Heart right ventricle (tissue), 16 donors: ENCODE results near the gene FRAS1. TPM values are rescaled to one million over a fixed set of nuclear protein-coding genes. Genes with fewer than 3 reads are reported as not detected.

Experiments
- ATAC-seq, 8 donors: fragments of 200-7000 bp; cut with Tn5 transposase; one replicate each; pipeline ENCODE4 v1.9.1; 2020; ENCODE audit warnings: mild to moderate bottlenecking in 8 of 8, moderate library complexity in 8 of 8, moderate number of reproducible peaks in 1 of 8
- DNase-seq, 2 donors: peaks; one replicate each; pipeline ENCODE4 v3.0.0-alpha.2; 2020
- H3K27ac ChIP-seq, 10 donors: fragments of 200-600 bp; sonication (generic) in 2 of 10; one replicate each; pipeline versions ENCODE4 v1.5.0 to v1.8.0; 2020 to 2022; ENCODE audit warnings: mild to moderate bottlenecking in 3 of 10
- H3K27me3 ChIP-seq, 7 donors: fragments of 200-600 bp; one replicate each; pipeline ENCODE4 v1.8.0; 2021 to 2022; ENCODE audit warnings: mild to moderate bottlenecking in 2 of 7
- H3K36me3 ChIP-seq, 9 donors: fragments of 200-600 bp; sonication (generic) in 1 of 9; one replicate each; pipeline versions ENCODE4 v1.5.0 to v1.8.0; 2020 to 2022; ENCODE audit warnings: mild to moderate bottlenecking in 2 of 9
- H3K4me1 ChIP-seq, 9 donors: fragments of 200-600 bp; sonication (generic) in 1 of 9; one replicate each; pipeline versions ENCODE4 v1.5.0 to v1.8.0; 2020 to 2022; ENCODE audit warnings: mild to moderate bottlenecking in 4 of 9
- H3K4me3 ChIP-seq, 10 donors: fragments of 200-600 bp; sonication (generic) in 2 of 10; one replicate each; pipeline versions ENCODE4 v1.5.0 to v1.8.0; 2020 to 2022; ENCODE audit warnings: mild to moderate bottlenecking in 7 of 10, moderate library complexity in 2 of 10
- H3K9me3 ChIP-seq, 11 donors: fragments of 200-600 bp in 10 of 11; sonication (generic) in 2 of 11; one replicate each; pipeline versions ENCODE4 v1.5.0 to v1.8.0; 2013 to 2022; ENCODE audit warnings: mild to moderate bottlenecking in 2 of 11, control low read depth in 1 of 11, moderate library complexity in 1 of 11
- WGBS, 2 donors: extraction: QIAGEN DNeasy Blood & Tissue Kit; methylation state at CpG; one replicate each; pipeline ENCODE4 v1.1.7; 2013; ENCODE audit warnings: inconsistent platforms in 1 of 2; 5-methylcytosine and 5-hydroxymethylcytosine counted together
- intact Hi-C, 10 donors: fragments of 100-400 bp; cut with DNase I; formaldehyde crosslinking; loops; one replicate each; pipeline versions ENCODE4 v1.11.1 to v1.14.2; 2022
- polyA plus RNA-seq, 2 donors: library from polyadenylated mRNA; stranded (reverse); fragments of 200-250 nt; gene quantifications; one replicate each; pipeline ENCODE4 v1.2.3, GENCODE V29; 2013
- total RNA-seq, 10 donors: library from RNA; stranded (reverse); fragmentation: NEBNext Ultra II Directional in 3 of 10; extraction: Animal tissue kit (Norgen Biotek cat#: 25700) in 3 of 10; gene quantifications; one replicate each; pipeline versions ENCODE4 v1.2.1 to v1.2.4, GENCODE V29; 2021 to 2023
- TF ChIP-seq, protein P1 (sequence below), 9 donors: fragments of 200-600 bp; sonication (generic) in 2 of 9; IDR thresholded peaks; one replicate each; pipeline versions ENCODE4 v1.5.0 to v1.8.0; 2021 to 2022; ENCODE audit warnings: antibody characterized with exemption in 9 of 9, mild to moderate bottlenecking in 5 of 9, moderate library complexity in 1 of 9
- donor health status: Arrhythmogenic right ventricular cardiomyopathy.
- donor health status: ischemic (EF 13 %, LVEDD 7.1; RV severe dilation, severe dysfunction).
- donor health status: healthy with polysubstance abuse.
- donor health status: DM: no; HTN: yes; CAD: no.
- donor health status: DM: no; HTN: no; CAD: no.
- donor health status: ischemic (EF 25% LVEDD 6.9; RV normal size, moderate dysfunction).
- donor health status: ischemic (EF 25% LVEDD 5.7; RV mildly dilated, moderate dysfunction).
- donor health status: healthy.
- donor health status: DM: yes; HTN: yes; CAD: no.
- donor health status: Ischemic cardiomyopathy.
- donor health status: ischemic (EF 35%, LVEDD 5.7; RV mildly dilated, moderate dysfunction).
- donor health status: nonischemic (EF 11% LVEDD 7.7; RV severe dilation, severe dysfunction).
- donor health status: DM: yes; HTN: yes; CAD: no.
- donor health status: PGD.
- donor health status: ischemic (EF 29% LVEDD 5.4; RV normal size, mild dysfunction).
- donor health status: nonischemic (EF 23%, LVEDD 6.1; RV moderate dilation, normal function).

Gene FRAS1
- total and polyA plus RNA-seq, 12 donors = 0.93 to 6.2 (median 3.1) TPM

DNA sequence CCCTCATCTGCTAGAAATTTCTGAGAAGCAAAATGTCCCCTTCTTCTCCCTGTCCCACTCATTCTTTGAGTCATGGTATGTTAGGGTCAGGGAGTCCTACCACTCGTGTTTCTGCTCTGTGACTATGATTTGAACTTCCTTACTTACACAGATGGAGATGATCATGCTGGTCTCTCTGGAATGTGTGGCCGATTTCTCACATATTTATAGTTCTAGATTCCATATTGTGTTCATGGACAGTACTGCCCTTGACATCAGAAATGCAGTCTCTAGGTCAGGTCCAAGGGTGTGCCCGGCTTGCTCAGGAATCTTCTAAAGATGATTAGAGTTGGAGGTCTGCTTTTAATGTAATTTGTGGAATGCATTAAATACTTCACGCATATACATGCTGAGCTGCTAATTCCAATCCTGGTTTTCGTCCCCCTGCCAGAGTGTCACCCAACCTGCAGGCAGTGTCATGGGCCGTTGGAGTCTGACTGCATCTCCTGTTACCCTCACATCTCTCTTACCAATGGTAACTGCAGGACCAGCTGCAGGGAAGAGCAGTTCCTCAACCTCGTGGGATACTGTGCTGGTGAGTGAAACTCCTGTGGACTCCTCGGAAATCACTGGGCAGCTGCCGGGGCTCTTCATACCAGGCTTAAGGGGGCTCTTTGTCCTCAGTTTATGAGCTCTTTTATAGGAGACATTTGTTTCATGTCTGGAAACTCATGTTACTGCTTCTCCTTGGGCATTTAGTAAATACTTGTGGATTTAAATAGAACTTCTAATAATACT lies 280.3 kb downstream of the FRAS1 start:
- intact Hi-C loops = no loop called here
- DNase-seq = no peak
- H3K36me3 ChIP-seq = no peaks in the 10 kb centered on the region
- no peak overlapping the region for H3K4me3 ChIP-seq
- H3K27ac ChIP-seq = no peak overlapping the region
- WGBS, 2 donors = 84 to 88% methylated on average over 9 of the region's 9 CpGs
- H3K27me3 ChIP-seq = no peaks in the 10 kb centered on the region
- H3K4me1 ChIP-seq = peaks cover 0 to 15% (median 3%) of the 10 kb centered on the region in 9 donors
- TF ChIP-seq, protein P1, sequence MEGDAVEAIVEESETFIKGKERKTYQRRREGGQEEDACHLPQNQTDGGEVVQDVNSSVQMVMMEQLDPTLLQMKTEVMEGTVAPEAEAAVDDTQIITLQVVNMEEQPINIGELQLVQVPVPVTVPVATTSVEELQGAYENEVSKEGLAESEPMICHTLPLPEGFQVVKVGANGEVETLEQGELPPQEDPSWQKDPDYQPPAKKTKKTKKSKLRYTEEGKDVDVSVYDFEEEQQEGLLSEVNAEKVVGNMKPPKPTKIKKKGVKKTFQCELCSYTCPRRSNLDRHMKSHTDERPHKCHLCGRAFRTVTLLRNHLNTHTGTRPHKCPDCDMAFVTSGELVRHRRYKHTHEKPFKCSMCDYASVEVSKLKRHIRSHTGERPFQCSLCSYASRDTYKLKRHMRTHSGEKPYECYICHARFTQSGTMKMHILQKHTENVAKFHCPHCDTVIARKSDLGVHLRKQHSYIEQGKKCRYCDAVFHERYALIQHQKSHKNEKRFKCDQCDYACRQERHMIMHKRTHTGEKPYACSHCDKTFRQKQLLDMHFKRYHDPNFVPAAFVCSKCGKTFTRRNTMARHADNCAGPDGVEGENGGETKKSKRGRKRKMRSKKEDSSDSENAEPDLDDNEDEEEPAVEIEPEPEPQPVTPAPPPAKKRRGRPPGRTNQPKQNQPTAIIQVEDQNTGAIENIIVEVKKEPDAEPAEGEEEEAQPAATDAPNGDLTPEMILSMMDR (IDR thresholded peaks at IDR 0.05) = no peak
- ATAC-seq = no peak
- no peaks in the 10 kb centered on the region for H3K9me3 ChIP-seq

DNA sequence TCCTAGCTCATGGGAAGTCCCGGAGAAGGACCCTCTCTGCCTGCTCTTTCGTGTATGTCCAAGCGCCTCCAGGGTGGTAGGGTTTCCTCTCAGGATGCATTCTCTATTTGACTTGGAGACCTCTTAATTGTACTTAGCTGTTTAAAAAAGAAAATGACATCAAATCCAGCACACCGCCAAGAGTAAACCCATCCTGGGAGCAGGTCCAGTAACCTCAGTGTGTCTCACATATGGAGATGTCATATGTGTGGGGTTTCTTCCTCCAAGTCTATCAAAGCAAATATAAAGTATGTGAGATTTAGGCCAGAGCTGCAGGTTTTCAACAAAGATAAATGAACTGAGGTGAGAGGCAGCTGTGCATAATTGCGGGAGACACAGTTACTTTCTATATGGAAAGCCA lies 285.0 kb downstream of the FRAS1 start:
- ATAC-seq = no peak

DNA sequence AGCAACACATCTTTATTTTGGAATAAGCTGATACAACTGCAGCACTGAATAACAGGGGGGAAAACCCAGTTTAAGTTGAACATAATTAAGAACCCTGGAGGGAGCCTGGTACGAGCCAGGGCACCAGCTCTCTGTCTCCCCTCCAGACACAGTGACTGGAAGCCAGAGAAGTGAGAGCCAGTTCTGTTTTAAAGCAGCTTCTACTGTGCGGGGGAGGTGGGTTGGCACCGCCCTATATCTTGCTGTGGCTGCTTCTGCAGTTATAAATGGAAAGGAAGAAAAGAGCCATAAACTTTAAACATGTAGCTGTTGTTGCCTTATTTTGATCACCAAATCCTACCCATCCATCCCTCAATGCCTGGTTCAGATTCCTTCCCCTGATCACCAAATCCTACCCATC lies 286.6 kb downstream of the FRAS1 start:
- WGBS, 2 donors = 78 to 87% methylated on average over 3 of the region's 3 CpGs
- Histone ChIP-seq H3K4me3 (no peak overlapping the region), H3K4me1 (no peaks in the 10 kb centered on the region), H3K36me3 (no peaks in the 10 kb centered on the region), H3K9me3 (no peaks in the 10 kb centered on the region), H3K27me3 (no peaks in the 10 kb centered on the region), H3K27ac (no peak overlapping the region)
- TF ChIP-seq, protein P1 (IDR thresholded peaks at IDR 0.05) = no peak
- intact Hi-C loops = no loop called here
- ATAC-seq (no peak), DNase-seq (no peak)

More for the DNA sequence above, 285.0 kb downstream of the FRAS1 start:
- 74% methylated on average over 5 of the region's 5 CpGs for WGBS, 2 donors
- intact Hi-C loops = no loop called here
- H3K9me3 ChIP-seq = no peaks in the 10 kb centered on the region
- no peak for DNase-seq
- peaks cover 0 to 2% (median 0%) of the 10 kb centered on the region in 9 donors for H3K4me1 ChIP-seq
- TF ChIP-seq, protein P1 (IDR thresholded peaks at IDR 0.05) = no peak
- no peaks in the 10 kb centered on the region for H3K36me3 ChIP-seq
- no peak overlapping the region for H3K27ac ChIP-seq
- no peak overlapping the region for H3K4me3 ChIP-seq
- no peaks in the 10 kb centered on the region for H3K27me3 ChIP-seq

DNA sequence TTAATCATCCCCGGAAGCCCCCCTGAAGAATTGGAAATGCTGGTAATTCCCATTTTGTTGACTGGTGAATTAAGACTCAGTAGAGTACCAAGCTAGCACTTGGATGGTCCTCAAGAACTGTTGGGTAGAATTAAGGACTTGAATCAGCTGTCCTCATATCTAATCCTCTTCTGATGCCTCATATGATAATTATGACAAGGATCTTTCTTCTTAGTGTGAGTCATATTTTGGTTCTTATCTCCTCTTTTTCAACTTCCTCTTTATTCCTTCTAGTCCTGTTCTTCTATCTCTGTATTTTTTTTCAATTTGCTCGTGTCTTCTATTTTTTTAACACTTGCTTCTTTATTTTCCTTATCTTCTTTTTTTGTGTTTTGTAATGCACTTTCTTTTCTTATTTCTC lies 288.1 kb downstream of the FRAS1 start:
- intact Hi-C loops = no loop called here
- H3K27me3 ChIP-seq = no peaks in the 10 kb centered on the region
- TF ChIP-seq, protein P1 (IDR thresholded peaks at IDR 0.05) = no peak
- no peak overlapping the region for H3K4me3 ChIP-seq
- 53 to 78% methylated on average over 2 of the region's 2 CpGs for WGBS, 2 donors
- H3K9me3 ChIP-seq = no peaks in the 10 kb centered on the region
- no peak overlapping the region for H3K27ac ChIP-seq
- no peak for ATAC-seq
- DNase-seq = no peak
- no peaks in the 10 kb centered on the region for H3K4me1 ChIP-seq
- H3K36me3 ChIP-seq = no peaks in the 10 kb centered on the region
